Measurements from ENCODE around the gene CSMD2. TPM values are rescaled to one million over a fixed set of nuclear protein-coding genes. Genes with fewer than 3 reads are reported as not detected.
"Not testable (repeated sequence)": the region's sequence is repeated elsewhere in the genome, so short reads cannot be mapped to it uniquely, and the experiment has no call there.

CSMD2 gene
- total RNA-seq, 1 donor from 2014 or later: 0.27 TPM

- no peaks in the 10 kb centered on the region for H3K36me3 Mint-ChIP-seq (ENCODE audit: unreplicated experiment)
- DNase-seq: no peak
- no peaks in the 10 kb centered on the region for H3K27me3 Mint-ChIP-seq (ENCODE audit: unreplicated experiment)
- no peak for TF ChIP-seq CTCF (IDR thresholded peaks at IDR 0.05; ENCODE audit: partially characterized antibody, unreplicated experiment)
- no peaks in the 10 kb centered on the region for H3K9me3 Mint-ChIP-seq (ENCODE audit: unreplicated experiment)
- H3K4me3 Mint-ChIP-seq (ENCODE audit: unreplicated experiment): no peak overlapping the region
- H3K4me1 Mint-ChIP-seq (ENCODE audit: low read depth, unreplicated experiment): no peaks in the 10 kb centered on the region
- H3K27ac Mint-ChIP-seq (ENCODE audit: unreplicated experiment): no peak overlapping the region
Observed at GRCh38 chr1:34101151-34101550, 63.9 kb downstream of the CSMD2 start.

DNA sequence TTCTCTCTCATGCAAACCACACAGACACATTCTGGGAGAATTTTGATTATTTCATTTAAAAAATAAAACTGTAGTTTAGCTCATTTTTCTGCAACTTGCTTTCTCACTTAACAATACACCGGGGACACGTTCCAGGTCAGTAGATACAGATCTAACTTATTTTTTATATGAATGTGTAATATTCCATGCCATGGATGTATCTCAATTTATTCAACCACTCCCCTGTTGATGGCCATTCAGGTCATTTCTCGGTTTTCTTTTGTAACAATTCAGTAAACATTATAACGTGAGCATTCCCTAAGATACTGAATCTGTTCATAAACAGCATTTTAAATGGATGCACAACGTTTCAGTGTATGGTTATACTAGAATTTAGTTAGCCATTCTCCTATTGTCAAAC is 64.7 kb downstream of the CSMD2 start:
- no peaks in the 10 kb centered on the region for H3K27me3 Mint-ChIP-seq (ENCODE audit: unreplicated experiment)
- H3K9me3 Mint-ChIP-seq (ENCODE audit: unreplicated experiment): no peaks in the 10 kb centered on the region
- H3K4me3 Mint-ChIP-seq (ENCODE audit: unreplicated experiment): no peak overlapping the region
- H3K4me1 Mint-ChIP-seq (ENCODE audit: low read depth, unreplicated experiment): no peaks in the 10 kb centered on the region
- H3K36me3 Mint-ChIP-seq (ENCODE audit: unreplicated experiment): no peaks in the 10 kb centered on the region
- DNase-seq: no peak
- TF ChIP-seq CTCF (IDR thresholded peaks at IDR 0.05; ENCODE audit: partially characterized antibody, unreplicated experiment): no peak
- no peak overlapping the region for H3K27ac Mint-ChIP-seq (ENCODE audit: unreplicated experiment)

DNA sequence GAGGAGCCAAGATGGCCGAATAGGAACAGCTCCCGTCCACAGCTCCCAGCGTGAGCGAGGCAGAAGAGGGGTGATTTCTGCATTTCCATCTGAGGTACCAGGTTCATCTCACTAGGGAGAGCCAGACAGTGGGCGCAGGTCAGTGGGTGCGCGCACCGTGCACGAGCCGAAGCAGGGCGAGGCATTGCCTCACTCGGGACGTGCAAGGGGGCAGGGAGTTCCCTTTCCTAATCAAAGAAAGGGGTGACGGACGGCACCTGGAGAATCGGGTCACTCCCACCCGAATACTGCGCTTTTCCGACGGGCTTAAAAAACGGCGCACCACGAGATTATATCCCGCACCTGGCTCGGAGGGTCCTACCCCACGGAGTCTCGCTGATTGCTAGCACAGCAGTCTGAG is 72.6 kb downstream of the CSMD2 start:
- DNase-seq; H3K4me1 Mint-ChIP-seq (ENCODE audit: low read depth, unreplicated experiment); H3K36me3 Mint-ChIP-seq (ENCODE audit: unreplicated experiment); H3K9me3 Mint-ChIP-seq (ENCODE audit: unreplicated experiment); H3K27me3 Mint-ChIP-seq (ENCODE audit: unreplicated experiment); H3K4me3 Mint-ChIP-seq (ENCODE audit: unreplicated experiment); H3K27ac Mint-ChIP-seq (ENCODE audit: unreplicated experiment): not testable (repeated sequence)

GRCh38 chr1:34089731-34090130 is 75.3 kb downstream of the CSMD2 start:
- no peak overlapping the region for H3K4me3 Mint-ChIP-seq (ENCODE audit: unreplicated experiment)

DNA sequence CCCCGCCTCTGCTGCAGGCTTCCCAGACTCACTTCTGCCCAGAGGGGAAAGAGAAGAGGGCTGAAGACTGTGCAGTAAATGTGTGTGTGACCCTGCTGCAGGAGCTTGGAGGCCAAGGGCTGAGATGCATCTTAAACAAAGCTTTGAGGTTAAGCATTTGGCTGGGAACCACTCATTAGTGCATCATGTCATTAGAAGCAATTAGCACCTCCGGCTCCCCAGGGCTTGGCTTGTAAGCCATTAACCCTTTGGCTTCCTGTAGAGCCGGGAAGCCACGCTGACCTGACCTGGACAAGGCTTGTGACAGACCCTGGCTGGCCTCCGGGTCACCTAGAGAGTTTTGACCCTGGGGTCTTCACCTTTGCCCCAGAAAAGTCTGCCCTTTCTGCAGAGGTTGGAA is 77.0 kb downstream of the CSMD2 start:
- Mint-ChIP-seq H3K9me3 (ENCODE audit: unreplicated experiment) (peaks cover 10% of the 10 kb centered on the region), H3K27ac (ENCODE audit: unreplicated experiment) (peak overlapping the region; percentile 75), H3K36me3 (ENCODE audit: unreplicated experiment) (peaks cover 8% of the 10 kb centered on the region), H3K4me1 (ENCODE audit: low read depth, unreplicated experiment) (peaks cover 2% of the 10 kb centered on the region), H3K4me3 (ENCODE audit: unreplicated experiment) (no peak overlapping the region), H3K27me3 (ENCODE audit: unreplicated experiment) (peaks cover 8% of the 10 kb centered on the region)
- no peak for TF ChIP-seq CTCF (IDR thresholded peaks at IDR 0.05; ENCODE audit: partially characterized antibody, unreplicated experiment)
- peak; percentile 46 for DNase-seq

More at GRCh38 chr1:34089731-34090130, 75.3 kb downstream of the CSMD2 start:
- no peak for TF ChIP-seq CTCF (IDR thresholded peaks at IDR 0.05; ENCODE audit: partially characterized antibody, unreplicated experiment)
- Mint-ChIP-seq H3K36me3 (ENCODE audit: unreplicated experiment) (peaks cover 8% of the 10 kb centered on the region), H3K27me3 (ENCODE audit: unreplicated experiment) (peaks cover 8% of the 10 kb centered on the region), H3K9me3 (ENCODE audit: unreplicated experiment) (peaks cover 6% of the 10 kb centered on the region), H3K4me1 (ENCODE audit: low read depth, unreplicated experiment) (peaks cover 2% of the 10 kb centered on the region), H3K27ac (ENCODE audit: unreplicated experiment) (no peak overlapping the region)
- no peak for DNase-seq

GRCh38 chr1:34086561-34086960 is 78.5 kb downstream of the CSMD2 start:
- H3K4me1 Mint-ChIP-seq (ENCODE audit: low read depth, unreplicated experiment): peaks cover 2% of the 10 kb centered on the region
- H3K9me3 Mint-ChIP-seq (ENCODE audit: unreplicated experiment): peaks cover 8% of the 10 kb centered on the region
- TF ChIP-seq CTCF (IDR thresholded peaks at IDR 0.05; ENCODE audit: partially characterized antibody, unreplicated experiment): no peak
- H3K27ac Mint-ChIP-seq (ENCODE audit: unreplicated experiment): no peak overlapping the region
- H3K27me3 Mint-ChIP-seq (ENCODE audit: unreplicated experiment): peaks cover 8% of the 10 kb centered on the region
- peaks cover 8% of the 10 kb centered on the region for H3K36me3 Mint-ChIP-seq (ENCODE audit: unreplicated experiment)
- no peak overlapping the region for H3K4me3 Mint-ChIP-seq (ENCODE audit: unreplicated experiment)
- no peak for DNase-seq

All from glutamatergic neuron (in vitro differentiated cells).